BE2C (cell line): ENCODE measurements around the gene AHI1.
"Not testable (repeated sequence)": the region's sequence is repeated elsewhere in the genome, so short reads cannot be mapped to it uniquely, and the experiment has no call there.

Experiments used
- DNase-seq: peaks from one replicate; pipeline ENCODE4 v3.0.0-alpha.2; 2020
- H3K27me3 ChIP-seq: fragments of 250-450 bp; sonication (Bioruptor Pico); 2 replicates; pipeline ENCODE4 v1.5.1; 2020; ENCODE audit warnings: mild to moderate bottlenecking
- H3K36me3 ChIP-seq: fragments of 250-450 bp; sonication (Bioruptor Pico); 2 replicates; pipeline ENCODE4 v1.5.1; 2020; ENCODE audit warnings: mild to moderate bottlenecking
- H3K4me1 ChIP-seq: fragments of 250-450 bp; sonication (Bioruptor Pico); 2 replicates; pipeline ENCODE4 v1.5.1; 2020
- H3K4me3 ChIP-seq: 2 replicates; pipeline ENCODE4 v1.5.1; 2011; ENCODE audit warnings: low read depth, low read length
- H3K9me3 ChIP-seq: fragments of 250-450 bp; sonication (Bioruptor Pico); 2 replicates; pipeline ENCODE4 v1.5.1; 2020
- TF ChIP-seq, protein P1 (sequence below): IDR thresholded peaks from 2 replicates; pipeline ENCODE4 v1.5.1; 2012; ENCODE audit warnings: mild to moderate bottlenecking, low read depth, low read length

AHI1 gene

GRCh38 chr6:135490381-135490780, 7.2 kb downstream of the AHI1 start:
- peaks cover 30% of the 10 kb centered on the region for H3K36me3 ChIP-seq
- TF ChIP-seq, protein P1, sequence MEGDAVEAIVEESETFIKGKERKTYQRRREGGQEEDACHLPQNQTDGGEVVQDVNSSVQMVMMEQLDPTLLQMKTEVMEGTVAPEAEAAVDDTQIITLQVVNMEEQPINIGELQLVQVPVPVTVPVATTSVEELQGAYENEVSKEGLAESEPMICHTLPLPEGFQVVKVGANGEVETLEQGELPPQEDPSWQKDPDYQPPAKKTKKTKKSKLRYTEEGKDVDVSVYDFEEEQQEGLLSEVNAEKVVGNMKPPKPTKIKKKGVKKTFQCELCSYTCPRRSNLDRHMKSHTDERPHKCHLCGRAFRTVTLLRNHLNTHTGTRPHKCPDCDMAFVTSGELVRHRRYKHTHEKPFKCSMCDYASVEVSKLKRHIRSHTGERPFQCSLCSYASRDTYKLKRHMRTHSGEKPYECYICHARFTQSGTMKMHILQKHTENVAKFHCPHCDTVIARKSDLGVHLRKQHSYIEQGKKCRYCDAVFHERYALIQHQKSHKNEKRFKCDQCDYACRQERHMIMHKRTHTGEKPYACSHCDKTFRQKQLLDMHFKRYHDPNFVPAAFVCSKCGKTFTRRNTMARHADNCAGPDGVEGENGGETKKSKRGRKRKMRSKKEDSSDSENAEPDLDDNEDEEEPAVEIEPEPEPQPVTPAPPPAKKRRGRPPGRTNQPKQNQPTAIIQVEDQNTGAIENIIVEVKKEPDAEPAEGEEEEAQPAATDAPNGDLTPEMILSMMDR = no peak

GRCh38 chr6:135488023-135488422, 9.5 kb downstream of the AHI1 start:
- TF ChIP-seq, protein P1 = no peak
- Histone ChIP-seq H3K27me3 (no peaks in the 10 kb centered on the region), H3K9me3 (no peaks in the 10 kb centered on the region; the same call in 1 of the 2 replicates), H3K4me3 (no peak overlapping the region), H3K4me1 (no peaks in the 10 kb centered on the region), H3K36me3 (peaks cover 36% of the 10 kb centered on the region)
- DNase-seq = no peak

More at GRCh38 chr6:135490381-135490780, 7.2 kb downstream of the AHI1 start:
- H3K4me1 ChIP-seq = no peaks in the 10 kb centered on the region
- H3K4me3 ChIP-seq = no peak overlapping the region
- H3K27me3 ChIP-seq = no peaks in the 10 kb centered on the region
- DNase-seq = no peak
- H3K9me3 ChIP-seq = no peaks in the 10 kb centered on the region; the same call in 1 of the 2 replicates

DNA sequence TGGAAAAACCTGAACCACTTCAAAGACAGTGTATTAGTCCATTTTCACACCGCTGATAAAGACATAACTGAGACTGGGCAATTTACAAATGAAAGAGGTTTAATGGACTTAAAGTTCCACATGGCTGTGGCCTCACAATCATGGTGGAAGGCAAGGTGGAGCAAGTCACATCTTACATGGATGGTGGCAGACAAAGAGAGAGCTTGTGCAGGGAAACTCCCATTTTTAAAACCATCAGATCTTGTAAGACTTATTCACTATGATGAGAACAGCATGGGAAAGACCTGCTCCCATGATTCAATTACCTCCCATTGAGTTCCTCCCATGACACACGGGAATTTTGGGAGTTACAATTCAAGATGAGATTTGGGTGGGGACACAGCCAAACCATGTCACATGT, 13.6 kb downstream of the AHI1 start:
- not testable (repeated sequence) for H3K27me3 ChIP-seq, H3K4me3 ChIP-seq, H3K9me3 ChIP-seq, H3K4me1 ChIP-seq, DNase-seq
- peaks cover 29% of the 10 kb centered on the region for H3K36me3 ChIP-seq

GRCh38 chr6:135481783-135482369, 15.7 kb downstream of the AHI1 start:
- H3K4me1 ChIP-seq = no peaks in the 10 kb centered on the region
- TF ChIP-seq, protein P1 = no peak
- no peaks in the 10 kb centered on the region for H3K27me3 ChIP-seq
- no peak overlapping the region for H3K4me3 ChIP-seq
- H3K9me3 ChIP-seq = no peaks in the 10 kb centered on the region; the same call in 1 of the 2 replicates
- H3K36me3 ChIP-seq = peaks cover 30% of the 10 kb centered on the region
- DNase-seq = no peak

GRCh38 chr6:135479601-135480000, 17.9 kb downstream of the AHI1 start:
- no peak overlapping the region for H3K4me3 ChIP-seq
- H3K4me1 ChIP-seq = no peaks in the 10 kb centered on the region; the same call in 1 of the 2 replicates
- H3K27me3 ChIP-seq = no peaks in the 10 kb centered on the region
- peaks cover 30% of the 10 kb centered on the region for H3K36me3 ChIP-seq
- TF ChIP-seq, protein P1 = no peak
- no peak for DNase-seq
- no peaks in the 10 kb centered on the region; the same call in 1 of the 2 replicates for H3K9me3 ChIP-seq

DNA sequence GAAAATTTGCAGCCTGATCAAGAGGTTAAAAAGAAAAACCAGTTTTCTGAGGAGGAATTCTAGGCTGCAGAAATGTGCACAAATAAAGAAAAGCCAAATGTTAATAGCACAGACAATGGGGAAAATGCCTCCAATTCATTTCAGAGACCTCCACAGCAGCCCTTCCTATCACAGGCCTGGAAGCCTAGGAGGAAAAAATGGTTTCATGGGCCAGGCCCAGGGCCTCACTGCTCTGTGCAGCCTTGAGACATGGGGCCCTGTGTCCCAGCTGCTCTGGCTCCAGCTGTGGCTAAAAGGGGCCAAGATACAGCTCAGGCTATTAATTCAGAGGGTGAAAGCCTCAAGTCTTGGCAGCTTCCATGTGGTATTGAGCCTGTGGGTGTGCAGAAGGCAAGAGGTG, 18.9 kb downstream of the AHI1 start:
- Histone ChIP-seq H3K27me3 (no peaks in the 10 kb centered on the region), H3K4me3 (no peak overlapping the region), H3K4me1 (no peaks in the 10 kb centered on the region; the same call in 1 of the 2 replicates), H3K9me3 (no peaks in the 10 kb centered on the region; the same call in 1 of the 2 replicates), H3K36me3 (peaks cover 24% of the 10 kb centered on the region)
- TF ChIP-seq, protein P1 = no peak
- DNase-seq = no peak
